ENCODE data around the gene NPIPA1.
"Not testable (repeated sequence)": the region's sequence is repeated elsewhere in the genome, so short reads cannot be mapped to it uniquely, and the experiment has no call there.

Gene NPIPA1

GRCh38 chr16:14937143-14937542 is at the start of gene NPIPA1:
TSS of gene NPIPA1 (plus strand) at chr16:14937443. CDS start at chr16:14937443, 0 bp downstream.
- H3K36me3 ChIP-seq (ENCODE audit: insufficient read depth); H3K4me2 ChIP-seq; H3K9ac ChIP-seq; H3K4me1 ChIP-seq (ENCODE audit: low read depth, poor library complexity, severe bottlenecking); H4K20me1 ChIP-seq (ENCODE audit: insufficient read depth); H3K27me3 ChIP-seq (ENCODE audit: insufficient read depth, low read depth); H2AFZ ChIP-seq (ENCODE audit: low read depth); H3K27ac ChIP-seq; H3K79me2 ChIP-seq (ENCODE audit: insufficient read depth, low read depth); H3K4me3 ChIP-seq (IDR thresholded peaks at IDR 0.05; ENCODE audit: insufficient read depth, low read depth, low read length): not testable (repeated sequence)

DNA sequence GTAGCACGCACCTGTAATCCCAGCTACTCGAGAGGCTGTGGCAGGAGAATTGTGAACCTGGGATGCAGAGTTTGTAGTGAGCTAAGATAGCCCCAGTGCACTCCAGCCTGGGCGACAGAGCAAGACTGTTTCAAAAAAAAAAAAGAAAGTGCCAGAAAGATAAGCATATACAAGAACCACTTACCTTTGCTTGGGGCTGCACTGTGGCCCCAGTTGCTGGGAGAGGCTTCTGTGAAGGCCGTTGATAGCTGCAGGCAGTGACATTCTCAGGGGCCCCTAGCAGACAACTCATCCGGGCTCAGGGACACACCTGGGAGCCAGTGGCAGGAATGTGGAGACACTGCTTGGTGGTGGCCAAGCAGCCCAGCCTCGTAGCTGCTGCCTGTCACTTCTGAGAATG is 45.1 kb upstream of the NPIPA1 start:
- H3K27ac ChIP-seq; H3K36me3 ChIP-seq (ENCODE audit: insufficient read depth); H4K20me1 ChIP-seq (ENCODE audit: insufficient read depth); H3K9ac ChIP-seq; H3K4me2 ChIP-seq; H3K4me1 ChIP-seq (ENCODE audit: low read depth, poor library complexity, severe bottlenecking); H2AFZ ChIP-seq (ENCODE audit: low read depth); H3K27me3 ChIP-seq (ENCODE audit: insufficient read depth, low read depth); H3K79me2 ChIP-seq (ENCODE audit: insufficient read depth, low read depth); H3K4me3 ChIP-seq (IDR thresholded peaks at IDR 0.05; ENCODE audit: insufficient read depth, low read depth, low read length): not testable (repeated sequence)

DNA sequence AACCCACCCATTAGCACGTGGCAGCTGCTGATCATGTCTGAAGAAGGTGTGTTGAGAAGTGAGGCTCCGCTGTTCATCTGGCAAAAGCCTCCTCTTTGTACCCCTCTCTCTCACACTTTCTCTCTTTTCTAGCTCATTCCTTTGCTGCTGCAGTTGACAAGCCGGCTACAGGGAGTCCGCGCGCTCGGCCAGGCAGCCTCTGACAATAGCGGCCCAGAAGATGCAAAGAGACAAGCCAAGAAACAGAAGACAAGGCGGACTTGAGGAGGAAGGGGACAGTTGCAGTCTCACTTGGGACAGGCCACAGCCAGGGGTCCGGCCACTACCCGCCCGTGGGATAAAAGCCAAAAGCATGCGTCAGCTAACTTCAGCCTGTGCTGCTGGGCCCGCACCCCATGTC is 41.9 kb upstream of the NPIPA1 start:
- H3K36me3 ChIP-seq (ENCODE audit: insufficient read depth); H3K4me1 ChIP-seq (ENCODE audit: low read depth, poor library complexity, severe bottlenecking); H3K27me3 ChIP-seq (ENCODE audit: insufficient read depth, low read depth); H3K9ac ChIP-seq; H3K79me2 ChIP-seq (ENCODE audit: insufficient read depth, low read depth); H3K27ac ChIP-seq; H3K4me3 ChIP-seq (IDR thresholded peaks at IDR 0.05; ENCODE audit: insufficient read depth, low read depth, low read length); H2AFZ ChIP-seq (ENCODE audit: low read depth); H4K20me1 ChIP-seq (ENCODE audit: insufficient read depth); H3K4me2 ChIP-seq: not testable (repeated sequence)

DNA sequence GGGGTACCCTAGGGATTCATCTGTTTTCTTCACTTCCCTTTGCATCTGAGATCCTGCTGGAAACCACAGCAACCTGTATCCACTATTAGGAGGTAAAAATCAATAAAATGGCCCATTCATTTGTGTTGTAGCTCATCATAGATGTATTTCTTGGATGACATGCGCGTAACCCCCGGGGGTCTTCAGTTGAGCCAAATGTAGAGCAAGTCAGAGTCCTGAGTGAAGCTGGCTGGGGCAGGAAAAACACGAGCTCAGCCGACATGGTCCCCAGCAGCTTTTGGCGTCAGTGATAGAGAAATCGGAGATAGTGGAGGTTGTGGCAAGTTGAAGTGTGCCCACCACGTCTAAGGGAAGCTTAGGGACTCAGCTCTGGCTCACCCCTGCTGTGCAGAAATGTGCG is 41.2 kb upstream of the NPIPA1 start:
- not testable (repeated sequence) for H3K9ac ChIP-seq; H3K4me3 ChIP-seq (IDR thresholded peaks at IDR 0.05; ENCODE audit: insufficient read depth, low read depth, low read length); H3K4me2 ChIP-seq; H3K27ac ChIP-seq; H3K27me3 ChIP-seq (ENCODE audit: insufficient read depth, low read depth); H3K4me1 ChIP-seq (ENCODE audit: low read depth, poor library complexity, severe bottlenecking); H2AFZ ChIP-seq (ENCODE audit: low read depth); H3K36me3 ChIP-seq (ENCODE audit: insufficient read depth); H3K79me2 ChIP-seq (ENCODE audit: insufficient read depth, low read depth); H4K20me1 ChIP-seq (ENCODE audit: insufficient read depth)

- H3K4me1 ChIP-seq (ENCODE audit: low read depth, poor library complexity, severe bottlenecking); H3K4me2 ChIP-seq; H3K9ac ChIP-seq; H4K20me1 ChIP-seq (ENCODE audit: insufficient read depth); H3K79me2 ChIP-seq (ENCODE audit: insufficient read depth, low read depth); H3K27ac ChIP-seq; H3K27me3 ChIP-seq (ENCODE audit: insufficient read depth, low read depth); H3K36me3 ChIP-seq (ENCODE audit: insufficient read depth); H3K4me3 ChIP-seq (IDR thresholded peaks at IDR 0.05; ENCODE audit: insufficient read depth, low read depth, low read length); H2AFZ ChIP-seq (ENCODE audit: low read depth): not testable (repeated sequence)
Measured at GRCh38 chr16:14897006-14897664, 40.1 kb upstream of the NPIPA1 start.

DNA sequence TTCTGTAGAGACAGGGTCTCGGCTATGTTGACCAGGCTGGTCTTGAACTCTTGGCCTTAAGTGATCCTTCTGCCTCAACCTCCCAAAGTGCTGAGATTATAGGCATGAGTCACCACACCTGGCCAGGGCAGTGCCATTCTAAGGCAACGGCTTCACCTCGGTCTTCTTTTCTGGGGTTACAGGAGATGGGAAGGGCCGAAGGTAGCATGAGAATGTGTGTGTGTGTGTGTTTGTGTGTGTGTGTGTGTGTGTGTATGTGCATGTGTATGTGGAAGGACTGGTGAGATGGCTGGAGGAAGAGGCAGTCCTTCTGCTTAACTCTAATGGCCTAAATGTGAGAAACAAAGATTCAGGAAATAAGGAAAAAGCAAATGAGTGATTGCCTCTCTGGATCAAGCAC is 39.1 kb upstream of the NPIPA1 start:
- H3K27ac ChIP-seq; H2AFZ ChIP-seq (ENCODE audit: low read depth); H3K27me3 ChIP-seq (ENCODE audit: insufficient read depth, low read depth); H3K9ac ChIP-seq; H4K20me1 ChIP-seq (ENCODE audit: insufficient read depth); H3K79me2 ChIP-seq (ENCODE audit: insufficient read depth, low read depth); H3K4me2 ChIP-seq; H3K36me3 ChIP-seq (ENCODE audit: insufficient read depth); H3K4me3 ChIP-seq (IDR thresholded peaks at IDR 0.05; ENCODE audit: insufficient read depth, low read depth, low read length); H3K4me1 ChIP-seq (ENCODE audit: low read depth, poor library complexity, severe bottlenecking): not testable (repeated sequence)

- not testable (repeated sequence) for H3K36me3 ChIP-seq (ENCODE audit: insufficient read depth); H3K4me3 ChIP-seq (IDR thresholded peaks at IDR 0.05; ENCODE audit: insufficient read depth, low read depth, low read length); H3K4me2 ChIP-seq; H3K27me3 ChIP-seq (ENCODE audit: insufficient read depth, low read depth); H4K20me1 ChIP-seq (ENCODE audit: insufficient read depth); H3K27ac ChIP-seq; H3K4me1 ChIP-seq (ENCODE audit: low read depth, poor library complexity, severe bottlenecking); H3K9ac ChIP-seq; H2AFZ ChIP-seq (ENCODE audit: low read depth); H3K79me2 ChIP-seq (ENCODE audit: insufficient read depth, low read depth)
Measured at GRCh38 chr16:14903191-14903957, 33.9 kb upstream of the NPIPA1 start.

- not testable (repeated sequence) for H3K4me2 ChIP-seq; H3K36me3 ChIP-seq (ENCODE audit: insufficient read depth); H4K20me1 ChIP-seq (ENCODE audit: insufficient read depth); H3K79me2 ChIP-seq (ENCODE audit: insufficient read depth, low read depth); H3K27me3 ChIP-seq (ENCODE audit: insufficient read depth, low read depth); H3K4me1 ChIP-seq (ENCODE audit: low read depth, poor library complexity, severe bottlenecking); H2AFZ ChIP-seq (ENCODE audit: low read depth); H3K27ac ChIP-seq; H3K4me3 ChIP-seq (IDR thresholded peaks at IDR 0.05; ENCODE audit: insufficient read depth, low read depth, low read length); H3K9ac ChIP-seq
Measured at GRCh38 chr16:14909744-14910143, 27.5 kb upstream of the NPIPA1 start.

- not testable (repeated sequence) for H3K79me2 ChIP-seq (ENCODE audit: insufficient read depth, low read depth); H3K4me3 ChIP-seq (IDR thresholded peaks at IDR 0.05; ENCODE audit: insufficient read depth, low read depth, low read length); H3K4me1 ChIP-seq (ENCODE audit: low read depth, poor library complexity, severe bottlenecking); H3K4me2 ChIP-seq; H4K20me1 ChIP-seq (ENCODE audit: insufficient read depth); H3K9ac ChIP-seq; H3K36me3 ChIP-seq (ENCODE audit: insufficient read depth); H3K27ac ChIP-seq; H3K27me3 ChIP-seq (ENCODE audit: insufficient read depth, low read depth); H2AFZ ChIP-seq (ENCODE audit: low read depth)
Measured at GRCh38 chr16:14910833-14911629, 26.2 kb upstream of the NPIPA1 start.

- H3K79me2 ChIP-seq (ENCODE audit: insufficient read depth, low read depth); H3K36me3 ChIP-seq (ENCODE audit: insufficient read depth); H4K20me1 ChIP-seq (ENCODE audit: insufficient read depth); H3K4me1 ChIP-seq (ENCODE audit: low read depth, poor library complexity, severe bottlenecking); H3K27ac ChIP-seq; H3K4me3 ChIP-seq (IDR thresholded peaks at IDR 0.05; ENCODE audit: insufficient read depth, low read depth, low read length); H3K27me3 ChIP-seq (ENCODE audit: insufficient read depth, low read depth); H2AFZ ChIP-seq (ENCODE audit: low read depth): not testable (repeated sequence)
- H3K9ac ChIP-seq, result peak overlapping the region; percentile 37; the same call in 1 of the 2 replicates
- H3K4me2 ChIP-seq, result 0 out of 2 replicates have a peak overlapping the region, but pooled peaks have one; percentile 42
Measured at GRCh38 chr16:14911954-14912353, 25.3 kb upstream of the NPIPA1 start.

All from KMS-11 (cell line).